IPS DF 4.7 (cell line): ENCODE data around the gene FOXB1.

ENCODE experiments used
- DNase-seq: peaks from one replicate; pipeline ENCODE4 v3.0.0-alpha.2; 2013; ENCODE audit warnings: low spot score; ENCODE audit errors: extremely low read depth

The FOXB1 gene

DNA sequence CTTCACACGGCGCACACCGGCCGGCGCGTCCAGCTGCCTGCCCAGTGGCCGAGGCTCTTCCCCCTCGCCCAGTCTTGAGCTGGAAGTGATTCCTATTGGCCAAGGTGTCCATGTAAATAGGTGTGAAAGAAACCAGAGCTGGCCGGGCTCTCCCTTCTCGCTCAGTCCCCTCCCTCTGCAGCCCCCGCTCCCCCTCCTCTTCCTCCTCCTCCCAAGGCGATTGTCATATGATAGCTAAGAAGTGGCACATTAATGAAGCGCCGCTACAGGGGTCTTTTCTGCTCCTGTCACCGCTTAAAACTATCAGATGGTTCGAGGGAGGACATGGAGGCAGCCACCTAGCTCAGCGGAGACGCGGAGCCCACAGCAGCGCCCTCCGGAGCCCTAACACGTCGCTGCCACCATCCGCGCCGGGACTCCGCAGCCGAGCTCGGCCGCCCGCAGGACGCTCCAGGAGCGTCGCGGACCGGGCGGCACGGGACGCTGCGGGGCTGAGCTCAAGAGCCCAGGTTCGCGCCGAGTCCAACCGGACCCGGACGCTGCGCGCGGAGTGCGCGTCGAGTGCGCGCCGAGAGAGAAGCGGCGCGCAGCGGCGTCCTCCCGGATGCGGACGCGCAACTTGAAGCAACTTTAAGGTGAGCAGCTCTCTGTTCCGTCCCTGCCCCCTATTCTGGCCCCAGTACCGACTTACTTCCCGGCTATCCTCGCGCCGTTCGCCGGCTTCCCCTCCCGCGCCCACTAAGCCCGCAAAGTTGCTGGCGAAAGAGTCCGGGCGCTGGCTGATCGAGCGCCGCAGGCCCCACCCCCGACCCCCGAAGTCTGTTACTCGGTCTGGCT lies at the start of gene FOXB1:
Gene FOXB1, plus strand, starts transcription at position 303 of the 837 bp plus-strand sequence. CDS start 653 bp downstream, outside the sequence.
- no peak for DNase-seq

DNA sequence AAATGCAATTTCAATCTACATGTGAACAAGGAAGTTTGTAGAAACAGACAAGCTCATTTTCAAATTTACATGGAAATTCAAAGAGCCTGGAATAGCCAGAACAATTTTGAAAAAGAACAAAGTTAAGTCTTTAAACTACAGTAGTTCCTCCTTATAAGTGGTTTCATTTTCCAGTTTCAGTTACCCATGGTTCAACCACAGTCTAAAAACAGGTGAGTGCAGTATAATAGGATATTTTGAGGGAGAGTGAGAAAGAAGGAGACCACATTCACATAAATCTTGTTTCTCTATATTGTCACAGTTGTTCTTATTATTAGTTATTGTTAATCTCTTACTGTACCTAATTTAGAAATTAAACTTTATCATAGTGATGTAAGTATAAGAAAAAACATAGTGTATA lies 45.8 kb upstream of the FOXB1 start:
- DNase-seq = no peak

DNA sequence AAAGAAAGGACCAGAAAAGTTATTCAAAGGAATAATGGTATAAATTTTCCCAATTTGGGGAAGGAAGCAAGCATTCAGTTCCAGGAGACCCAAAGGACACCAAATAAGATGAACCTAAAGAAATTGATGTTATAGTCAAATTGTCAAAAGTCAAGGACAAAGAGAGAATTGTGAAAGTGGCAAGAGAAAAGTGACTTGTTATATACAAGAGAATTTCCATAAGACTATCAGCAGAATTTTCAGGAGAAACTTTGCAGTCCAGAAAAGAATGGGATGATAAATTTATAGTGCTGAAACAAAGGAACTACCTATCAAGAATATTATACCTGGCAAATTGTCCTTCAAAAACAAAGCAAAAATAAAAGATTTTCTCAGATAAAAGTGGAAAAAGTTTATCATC lies 43.8 kb upstream of the FOXB1 start:
- no peak for DNase-seq

DNA sequence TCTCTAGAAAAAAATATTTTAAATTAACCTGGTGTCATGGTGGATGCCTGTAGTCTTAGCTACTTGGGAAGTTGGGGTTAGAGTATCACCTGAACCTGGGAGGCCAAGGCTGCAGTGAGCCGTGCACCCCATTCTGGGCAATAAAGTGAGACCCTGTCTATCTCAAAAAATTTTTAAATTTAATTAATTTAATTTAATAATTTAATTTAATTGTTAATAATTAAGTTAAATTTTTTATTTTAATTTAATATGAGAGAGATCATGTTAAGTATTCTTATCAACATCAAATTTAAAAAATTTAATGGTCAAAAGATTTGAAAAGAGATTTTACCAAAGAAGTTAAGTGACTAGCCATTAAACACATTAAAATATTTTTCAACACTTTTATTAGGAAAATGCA lies 40.8 kb upstream of the FOXB1 start:
- no peak for DNase-seq

DNA sequence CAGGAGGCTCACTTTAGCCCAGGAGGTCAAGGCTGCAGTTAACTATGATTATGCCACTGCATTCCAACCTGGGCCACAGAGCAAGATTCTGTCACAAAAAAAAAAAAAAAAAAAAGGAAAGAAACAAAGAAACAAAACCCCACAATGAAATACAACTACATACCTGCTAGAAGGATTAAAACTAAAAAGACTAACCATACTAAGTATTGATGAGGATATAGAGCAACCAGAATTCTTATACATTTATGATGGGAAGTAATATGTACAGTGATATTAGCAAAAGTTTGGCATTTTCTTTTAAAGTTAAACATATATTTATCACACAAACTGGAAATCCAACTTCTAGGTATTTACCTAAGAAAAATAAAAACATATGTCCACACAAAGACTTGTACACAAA lies 40.2 kb upstream of the FOXB1 start:
- no peak for DNase-seq

DNA sequence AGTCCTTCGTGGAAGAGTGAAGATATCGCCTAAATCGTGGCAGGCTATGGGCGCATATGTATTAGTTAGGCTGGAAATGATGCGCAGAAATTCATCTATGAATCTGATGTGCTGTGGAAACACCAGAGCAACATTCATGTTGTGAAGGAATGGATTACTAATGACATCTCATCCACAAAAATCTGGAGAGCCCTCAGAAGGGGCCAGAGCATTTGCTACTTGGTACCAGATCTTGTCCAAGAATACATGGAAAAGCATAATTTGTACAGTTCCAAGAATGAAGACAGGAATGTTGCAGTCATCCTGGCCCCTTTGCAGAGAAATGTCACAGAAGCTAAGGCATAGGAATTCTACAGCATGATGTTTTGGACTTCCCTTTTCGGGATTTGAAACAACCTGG lies 38.4 kb upstream of the FOXB1 start:
- DNase-seq = no peak

DNA sequence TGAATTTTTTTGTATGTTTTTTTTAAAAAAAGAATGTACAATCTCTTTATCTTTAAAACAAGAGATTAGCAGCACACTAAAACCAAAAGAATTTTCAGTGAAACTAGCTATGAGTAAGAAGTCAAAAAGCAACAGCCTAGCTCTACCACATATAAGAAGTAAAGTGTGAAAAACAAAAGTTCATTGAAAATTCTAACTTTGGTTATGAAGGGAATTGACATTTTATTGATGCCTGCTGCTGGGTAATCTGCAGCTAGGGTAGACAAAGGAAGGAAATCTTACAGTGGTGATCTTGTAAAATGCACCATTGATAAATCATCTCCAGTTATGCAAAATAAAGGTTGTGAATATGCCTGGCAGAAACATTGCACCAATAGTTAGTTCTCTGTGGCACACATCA lies 37.8 kb upstream of the FOXB1 start:
- DNase-seq = no peak

DNA sequence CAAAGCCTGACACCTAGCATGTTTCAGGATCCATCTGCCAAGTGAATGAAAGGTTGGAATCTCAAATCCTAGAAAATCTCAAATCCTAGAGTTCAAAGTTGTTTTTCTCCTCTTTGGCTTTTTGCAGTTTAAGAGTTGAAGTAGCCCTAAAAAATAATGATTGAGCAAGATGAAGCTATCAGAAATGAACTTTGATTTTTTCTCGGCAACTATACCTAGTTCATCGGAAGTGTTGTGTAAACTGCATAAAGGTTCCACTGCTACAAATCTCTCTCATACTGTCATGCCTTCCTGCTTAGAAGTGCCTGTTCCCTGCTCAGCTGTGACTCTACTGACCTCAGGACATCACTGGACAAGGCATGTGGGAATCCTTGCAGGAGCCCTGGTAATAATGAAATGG lies 35.8 kb upstream of the FOXB1 start:
- no peak for DNase-seq

DNA sequence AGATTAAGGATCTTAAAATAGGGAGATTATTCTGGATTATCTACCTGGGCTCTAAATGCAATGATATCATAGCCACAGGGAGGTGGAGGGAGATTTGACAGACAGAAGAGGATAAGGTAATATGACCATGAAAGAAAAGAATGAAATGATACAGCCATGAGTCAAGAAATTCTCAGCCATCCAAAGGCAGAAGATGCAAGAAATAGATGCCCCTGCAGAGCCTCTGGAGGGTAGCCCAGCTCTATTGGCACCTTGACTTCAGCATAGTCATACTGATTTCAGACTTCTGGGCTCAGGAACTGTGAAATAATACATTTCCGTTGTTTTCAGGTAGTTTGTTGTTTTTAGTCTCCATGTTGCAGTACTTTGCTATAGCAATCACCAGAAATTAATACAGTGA lies 31.9 kb upstream of the FOXB1 start:
- DNase-seq = no peak

DNA sequence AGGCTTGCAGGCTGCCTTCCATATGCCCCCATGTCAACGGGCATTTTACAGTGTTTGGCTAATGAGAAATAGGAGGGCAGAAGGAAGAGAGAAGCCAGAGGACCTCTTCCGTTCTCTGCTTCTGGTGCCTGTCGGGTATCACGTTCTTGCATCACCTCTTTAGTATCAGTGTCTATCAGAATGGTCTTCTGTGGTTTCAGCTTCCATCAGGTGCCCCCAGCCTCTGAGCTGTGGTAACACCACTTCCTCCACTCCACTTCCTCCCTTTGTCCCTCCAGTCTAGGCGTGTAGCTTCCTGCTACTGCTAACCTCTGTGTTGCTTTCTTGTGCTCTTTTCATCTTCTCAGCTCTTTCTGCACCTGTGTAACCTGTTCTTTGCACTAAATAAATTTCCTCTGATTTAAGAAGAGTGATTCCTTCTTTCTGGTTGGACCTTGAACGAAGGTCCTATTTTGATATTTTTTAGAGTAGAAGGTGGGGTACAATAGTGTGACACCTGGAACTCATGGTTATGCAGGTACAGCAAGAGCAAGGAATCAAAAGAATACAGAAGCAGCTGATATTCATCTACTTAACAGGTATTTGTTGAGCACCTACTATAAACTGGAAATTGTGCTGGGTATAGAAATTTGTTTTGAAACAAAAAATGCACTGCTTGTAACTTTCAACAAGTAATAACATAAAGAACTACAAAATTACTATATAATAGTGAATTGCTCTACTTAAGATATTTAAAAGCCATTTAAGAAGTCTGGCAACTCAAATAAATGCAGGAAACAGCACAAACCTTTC lies 27.4 kb upstream of the FOXB1 start:
- DNase-seq = no peak

DNA sequence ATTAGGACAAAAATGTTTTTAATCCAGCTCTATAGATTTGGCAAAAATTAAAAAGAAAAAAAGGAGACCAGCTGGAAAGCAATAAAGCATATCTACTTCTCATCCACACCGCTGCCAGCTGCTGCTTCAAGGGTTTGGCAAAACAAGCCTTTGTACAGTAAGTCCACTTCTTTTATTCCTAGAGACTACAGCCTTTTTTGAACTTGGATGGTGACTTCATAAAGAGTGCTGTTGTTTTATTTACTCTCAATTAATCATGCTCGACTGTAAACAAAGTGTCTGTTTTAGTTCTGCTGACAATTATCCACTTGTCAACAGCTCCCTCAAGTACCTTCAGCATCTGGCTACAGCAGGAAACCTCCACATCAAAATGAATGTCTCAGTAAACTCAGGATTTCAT lies 12.3 kb upstream of the FOXB1 start:
- no peak for DNase-seq

DNA sequence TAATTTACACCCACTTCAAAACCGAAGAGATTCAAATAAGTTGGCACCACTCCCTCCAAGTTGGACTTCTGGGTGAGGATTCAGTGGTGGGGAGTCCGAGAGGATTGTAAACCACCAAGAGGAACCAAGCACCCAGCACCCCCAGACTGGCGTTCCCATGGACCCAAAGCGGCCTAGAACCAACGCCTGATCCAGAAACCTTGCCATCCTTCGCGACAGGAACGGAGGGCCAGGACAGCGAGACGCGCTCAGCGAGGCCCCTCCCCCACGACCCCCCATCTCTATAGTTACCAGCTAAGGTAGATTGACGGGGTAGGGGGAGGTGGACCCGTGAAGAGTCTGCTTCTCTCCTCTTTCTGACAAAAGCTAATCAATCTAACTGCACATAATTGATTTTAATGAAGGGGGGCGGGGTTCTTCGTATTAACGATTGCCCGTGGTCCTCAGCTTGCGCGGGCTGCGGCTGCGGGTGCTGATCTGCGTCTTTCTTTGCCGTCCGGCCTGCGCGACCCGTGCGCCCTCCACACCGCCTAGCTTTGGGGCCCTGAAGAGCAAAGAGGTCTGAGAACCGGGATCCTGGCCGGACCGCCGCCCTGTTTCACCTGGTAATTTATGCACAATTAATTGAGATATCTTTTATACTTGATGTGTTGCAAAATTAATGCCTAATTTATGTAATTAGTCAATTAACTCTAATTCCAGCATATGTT lies 10.9 kb upstream of the FOXB1 start:
- no peak for DNase-seq

DNA sequence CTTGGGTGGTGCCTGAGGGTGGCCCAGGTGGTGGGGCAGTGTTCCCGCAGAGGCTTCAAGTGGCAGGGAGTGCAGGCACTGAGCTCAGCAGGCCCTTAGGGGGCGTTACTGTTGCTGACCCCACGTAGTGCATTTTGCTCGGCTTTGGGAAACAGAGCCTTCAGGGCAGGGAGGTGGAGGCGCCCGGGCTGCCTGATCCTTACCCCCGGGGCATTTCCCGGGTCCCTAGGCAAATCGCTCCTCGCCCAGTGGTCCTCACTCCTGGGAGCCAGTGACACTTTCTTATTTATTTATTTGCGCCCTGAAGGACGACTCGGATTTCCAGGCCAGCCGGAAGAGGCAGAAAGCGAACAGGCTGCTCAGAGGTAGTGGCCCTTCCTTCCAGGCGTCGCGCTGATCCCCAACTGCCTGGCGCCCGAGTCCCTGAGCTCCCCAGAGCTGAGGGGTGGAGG lies 10.1 kb upstream of the FOXB1 start:
- DNase-seq = no peak

DNA sequence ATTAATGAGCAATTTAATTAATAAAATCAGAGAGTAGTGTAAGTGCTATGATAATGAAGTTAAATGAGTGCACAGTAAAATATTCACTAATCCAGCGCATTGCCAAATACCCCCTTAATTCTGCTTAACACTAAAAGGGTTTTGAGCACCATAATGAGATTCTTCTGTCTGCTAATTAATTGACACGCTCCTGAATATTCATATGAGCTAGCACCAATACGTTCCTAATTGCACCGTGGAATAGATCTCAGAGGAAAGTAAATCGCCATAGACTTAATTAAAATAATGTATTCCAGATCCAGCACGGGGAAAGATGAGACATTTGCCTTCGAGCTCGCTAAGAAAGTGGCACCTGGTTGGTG lies 9.6 kb upstream of the FOXB1 start:
- no peak for DNase-seq

DNA sequence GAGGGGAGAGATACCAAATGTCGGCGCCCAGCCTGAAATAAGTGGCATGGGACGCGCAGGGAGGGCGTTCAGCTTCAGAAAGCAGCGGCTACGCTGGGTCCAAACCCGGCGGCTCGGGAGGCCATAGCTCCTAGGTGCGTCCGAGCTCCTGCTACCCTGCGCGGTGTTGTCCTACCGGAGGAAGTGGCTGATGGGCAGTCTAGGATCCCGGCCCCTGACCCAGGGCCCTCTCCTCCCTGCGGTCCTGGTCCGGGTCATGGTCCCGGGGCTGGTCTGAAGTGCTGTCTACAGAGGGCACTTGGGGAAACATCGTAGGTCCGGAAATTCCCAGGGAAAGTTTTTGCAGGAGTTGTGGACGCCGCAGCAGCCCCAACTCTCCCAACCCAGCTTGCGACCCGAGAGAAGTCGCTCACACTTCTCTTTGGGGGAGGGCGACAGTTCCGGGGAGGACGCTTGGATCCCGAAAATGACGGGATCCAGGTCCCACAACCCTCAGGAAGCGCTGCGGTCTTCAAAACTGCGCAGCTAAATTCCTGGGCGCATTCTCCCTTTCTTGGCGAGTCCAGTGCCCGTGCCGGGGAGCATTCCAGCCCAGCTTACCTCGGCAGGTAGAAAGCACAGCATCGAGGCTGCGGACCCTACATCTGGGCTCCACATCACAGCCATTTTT lies 9.1 kb upstream of the FOXB1 start:
- DNase-seq = no peak

DNA sequence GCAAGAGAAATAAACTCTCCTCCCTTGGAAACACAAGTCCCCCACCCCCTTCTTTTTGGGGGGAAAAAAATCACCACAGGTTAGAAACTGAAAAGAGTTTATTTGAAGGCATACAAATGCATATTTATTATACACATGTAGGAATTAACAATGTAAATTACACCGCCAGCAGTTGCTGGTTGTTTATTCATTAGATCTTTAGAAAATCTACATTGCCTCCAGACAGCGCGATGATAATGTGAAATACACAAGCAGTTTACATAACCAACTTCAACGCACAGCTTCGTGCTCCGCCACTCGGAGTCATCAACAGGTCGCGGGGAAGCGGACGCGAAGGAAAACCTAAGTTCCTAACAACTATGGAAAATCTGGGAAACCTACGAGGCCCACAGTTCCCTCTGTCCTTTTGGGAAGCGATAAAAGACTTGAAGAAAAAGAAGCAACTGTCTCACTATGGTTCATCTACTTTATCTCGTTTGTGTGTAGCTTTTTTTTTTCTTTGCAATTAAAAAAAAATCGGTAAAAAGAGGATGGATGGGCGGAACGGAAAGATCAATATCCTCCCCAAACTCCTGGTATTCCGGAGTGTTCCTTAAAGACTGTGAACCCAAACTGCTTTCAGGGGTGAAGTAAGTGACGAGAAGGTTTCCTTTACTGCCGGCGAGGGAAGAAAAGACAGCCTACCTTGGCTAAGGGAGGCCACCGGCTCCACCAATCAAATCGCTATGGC lies 8.4 kb upstream of the FOXB1 start:
- DNase-seq = no peak

DNA sequence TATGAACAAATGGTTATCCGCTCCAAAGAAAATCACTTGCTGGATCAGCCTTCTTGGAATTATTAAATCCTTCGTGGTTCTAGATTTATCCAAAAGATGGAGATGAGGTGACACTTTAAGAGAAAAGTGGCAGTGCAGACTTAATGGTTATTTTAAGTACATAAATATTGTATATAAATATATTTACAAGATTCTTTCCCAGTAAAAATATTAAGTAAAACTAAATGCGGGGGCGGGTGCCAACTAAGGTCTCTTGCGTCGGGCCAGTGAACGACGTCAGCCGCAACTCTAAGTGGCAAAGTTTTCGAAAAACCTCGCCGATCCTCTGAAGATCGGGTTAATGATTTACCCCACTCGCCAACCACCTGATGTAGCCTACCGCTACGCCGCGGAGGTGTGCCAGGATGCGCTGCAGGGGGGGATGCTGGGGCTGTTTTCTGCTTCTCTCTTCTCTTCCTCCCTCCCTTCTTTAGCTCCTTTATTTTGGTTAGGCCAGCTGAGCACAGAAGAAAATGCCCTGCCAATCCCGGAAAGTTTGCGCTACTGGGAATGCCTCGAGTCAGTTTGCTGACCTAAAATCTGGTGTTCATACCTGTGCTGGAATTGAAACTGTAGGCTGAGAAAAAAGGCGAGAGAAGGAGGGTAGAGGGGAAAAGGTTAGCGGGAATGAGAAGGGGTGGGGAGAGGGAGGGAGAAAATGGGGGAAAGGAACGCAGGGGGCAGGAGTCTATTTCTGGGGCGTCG lies 7.6 kb upstream of the FOXB1 start:
- DNase-seq = no peak

DNA sequence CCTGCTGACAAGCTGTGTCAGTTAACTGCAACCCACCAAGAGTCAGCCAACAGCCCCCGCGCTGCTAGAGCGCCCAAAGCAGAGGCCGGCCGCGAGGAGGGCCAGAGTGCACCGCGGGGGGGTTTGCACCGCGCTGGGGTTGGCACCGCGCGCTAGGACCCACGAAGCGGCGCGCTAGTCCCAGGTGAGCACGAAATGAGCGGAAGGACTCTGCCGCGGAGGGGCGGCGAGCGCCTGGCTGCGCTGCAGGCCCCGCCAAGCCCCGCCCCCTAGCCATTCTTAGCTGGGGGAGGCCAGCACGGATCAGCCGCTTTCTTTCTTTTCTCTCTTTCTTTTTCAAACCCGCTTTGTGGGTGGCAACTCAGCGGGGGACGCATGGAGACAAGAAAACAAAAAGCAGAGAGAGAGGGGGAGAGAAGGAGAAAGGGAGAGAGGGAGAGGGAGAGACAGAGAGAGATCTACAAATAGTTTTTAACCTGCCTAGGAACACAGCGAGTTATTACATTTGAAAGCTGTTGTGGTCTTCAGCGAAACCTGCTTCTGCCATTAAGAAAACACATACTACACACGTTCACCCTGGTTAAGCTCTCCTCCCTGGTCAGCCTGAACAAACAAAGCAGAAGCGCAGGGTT lies 6.9 kb upstream of the FOXB1 start:
- DNase-seq = no peak

DNA sequence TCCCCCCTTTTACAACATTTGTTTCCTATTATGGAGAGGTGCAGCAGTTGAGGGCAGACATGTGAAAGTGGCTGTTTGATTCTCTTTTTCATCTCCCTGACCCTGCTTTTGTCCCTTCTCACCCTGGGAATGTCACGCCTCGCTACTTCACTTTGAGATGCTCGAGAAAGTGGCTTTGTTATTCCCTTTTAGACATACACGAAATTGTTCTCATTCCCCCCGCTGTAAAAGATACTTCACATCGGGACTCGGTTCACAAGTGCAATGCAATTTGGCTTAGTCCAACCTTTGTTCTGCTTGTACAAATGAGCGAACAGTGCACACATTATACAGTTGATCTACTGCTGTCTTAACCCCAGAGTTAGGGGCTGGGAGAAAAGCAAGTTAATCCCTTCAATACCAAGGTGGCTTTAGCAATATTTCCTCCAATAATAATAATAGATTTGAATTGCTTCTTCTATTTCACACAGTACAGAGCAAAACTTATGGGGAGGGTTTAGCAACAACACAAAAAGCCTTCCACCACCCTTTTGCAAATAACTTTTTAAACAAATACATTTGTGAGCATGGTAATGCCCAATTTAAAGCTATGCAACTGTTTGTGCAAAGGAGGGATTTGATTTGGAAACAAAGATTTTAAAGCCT lies 5.7 kb upstream of the FOXB1 start:
- no peak for DNase-seq
